GM21825 (cell line): ENCODE measurements around the gene IL17RD.

Source experiments
- ATAC-seq: cut with Tn5 transposase; IDR thresholded peaks from one replicate; pipeline ENCODE4 v1.9.1; 2021; ENCODE audit warnings: mild to moderate bottlenecking, moderate library complexity; ENCODE audit not compliant: unreplicated experiment

The IL17RD gene

DNA sequence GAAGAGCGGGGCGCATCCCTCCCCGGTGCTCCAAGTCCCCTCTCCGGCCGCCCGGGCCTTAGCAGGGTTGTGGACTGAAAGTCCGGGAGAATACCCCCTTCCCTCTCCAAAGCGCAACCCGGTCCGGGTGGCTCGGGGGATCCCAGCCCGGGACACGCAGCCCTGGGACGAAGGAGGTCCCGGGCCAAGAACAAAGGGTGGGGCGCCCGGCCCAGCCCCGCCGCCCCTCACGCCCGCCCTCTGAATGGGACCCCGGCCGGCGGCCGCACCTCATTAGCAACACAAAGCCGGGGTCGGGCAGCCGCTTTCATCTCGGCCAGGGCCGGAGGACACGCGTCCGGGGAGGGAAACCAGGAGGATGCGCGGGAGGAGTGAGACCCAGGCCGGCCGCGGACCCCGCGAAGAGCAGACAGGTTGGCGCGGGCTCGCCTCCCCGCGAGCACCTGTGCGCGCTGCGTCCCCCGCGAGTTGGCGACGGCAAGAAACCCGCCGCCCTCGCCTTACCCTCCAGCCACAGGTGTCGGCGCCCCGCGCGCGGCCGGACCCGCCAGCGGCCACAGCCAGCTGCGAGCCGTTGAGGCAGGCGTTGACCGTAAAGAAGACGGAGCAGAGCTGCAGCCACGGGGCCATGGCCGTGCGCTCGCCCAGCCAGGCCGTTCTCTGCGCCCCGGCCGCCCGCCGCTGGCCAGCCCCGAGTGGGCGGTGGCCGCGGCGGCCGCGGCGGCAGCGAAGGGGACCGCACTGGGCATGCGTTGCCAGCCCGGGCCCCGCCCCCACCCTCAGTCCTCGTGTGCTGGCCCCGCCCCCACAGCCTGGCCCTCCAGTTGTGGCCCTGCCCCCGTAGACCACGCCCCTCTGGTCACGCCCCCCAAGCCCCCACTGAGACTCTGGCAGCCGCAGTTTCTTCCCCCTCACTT is at the start of gene IL17RD:
IL17RD (minus strand) TSS at position 697 of the 917 bp plus-strand sequence; CDS start at position 630, 67 bp downstream.
- ATAC-seq = no peak

DNA sequence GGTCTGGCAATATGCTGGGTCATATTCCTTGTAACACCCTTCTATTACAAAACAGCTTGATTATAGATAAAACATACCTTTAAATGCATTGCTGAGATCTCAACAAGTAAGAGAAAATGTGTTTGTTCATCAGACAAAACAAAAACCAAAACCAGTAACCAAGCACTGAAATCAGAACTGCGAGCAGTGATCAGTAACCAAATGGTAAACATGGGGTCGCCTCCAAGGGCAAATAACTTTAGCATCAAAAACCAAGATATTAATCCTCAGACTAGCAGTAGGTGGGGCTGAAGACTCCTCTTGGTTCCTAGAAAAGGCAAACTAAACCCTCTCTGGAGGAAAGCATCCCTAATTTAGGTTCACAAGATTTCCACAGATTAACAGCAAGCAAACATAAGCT is 41.3 kb upstream of the IL17RD start:
- ATAC-seq = no peak

DNA sequence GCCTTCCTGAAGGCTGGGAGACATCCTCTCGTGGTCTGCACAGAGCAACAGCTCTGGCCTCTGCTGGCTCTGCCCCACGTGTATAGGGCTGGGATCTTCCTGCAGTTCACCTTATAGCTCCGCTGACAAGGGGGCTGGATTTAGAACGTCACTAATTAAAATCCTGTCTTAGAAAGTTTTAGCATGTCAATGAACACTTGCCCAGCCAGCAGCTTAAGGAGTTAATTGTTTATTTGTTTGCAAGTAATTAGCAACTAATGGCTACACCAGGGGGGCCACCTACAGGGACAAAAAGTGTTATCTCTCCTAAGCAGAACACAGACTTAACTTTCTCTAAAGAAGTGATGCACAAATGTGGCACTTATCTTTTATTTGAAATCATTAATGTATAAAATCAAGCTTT is 34.7 kb upstream of the IL17RD start, which contains the start of gene HESX1:
HESX1 (minus strand) TSS at position 84 of the 403 bp plus-strand sequence; CDS start at position 24, 60 bp downstream.
- no peak for ATAC-seq

DNA sequence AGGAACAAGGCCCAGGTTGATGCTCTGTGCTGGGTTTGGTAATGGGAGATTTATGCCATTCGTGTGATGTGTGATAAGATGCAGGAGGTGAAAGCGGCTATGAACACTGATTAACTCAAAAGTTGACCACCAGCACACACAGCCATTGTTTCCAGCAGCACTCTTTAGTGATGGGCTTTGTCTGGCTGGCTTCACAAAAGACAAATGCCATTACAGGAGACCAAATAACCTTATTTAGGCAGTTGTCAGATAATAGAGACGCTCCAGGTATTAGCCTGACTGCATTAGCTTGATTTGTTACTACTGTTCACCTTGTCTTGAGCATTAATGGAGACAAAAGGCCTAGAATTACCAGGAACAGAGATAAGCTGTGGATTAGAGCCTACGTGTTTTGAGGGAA is 29.5 kb upstream of the IL17RD start:
- ATAC-seq = no peak

DNA sequence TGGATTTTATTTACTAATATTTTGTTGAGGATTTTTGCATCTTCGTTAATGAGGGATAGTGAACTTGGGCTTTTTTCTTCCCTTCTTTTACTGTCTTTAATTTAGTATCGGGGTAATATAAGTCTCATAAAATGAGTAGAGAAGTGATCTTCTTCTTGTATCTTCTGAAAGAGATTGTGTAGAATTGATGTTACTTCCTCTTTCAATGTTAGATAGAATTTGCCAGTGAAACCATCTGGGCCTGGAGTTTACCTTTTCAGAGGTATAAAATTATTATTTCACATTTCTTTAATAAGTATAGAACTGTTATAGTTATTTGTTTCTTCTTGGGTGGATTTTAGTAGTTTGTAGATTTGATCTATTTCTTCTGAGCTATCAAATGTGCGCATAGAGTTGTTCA is 26.9 kb upstream of the IL17RD start:
- no peak for ATAC-seq

DNA sequence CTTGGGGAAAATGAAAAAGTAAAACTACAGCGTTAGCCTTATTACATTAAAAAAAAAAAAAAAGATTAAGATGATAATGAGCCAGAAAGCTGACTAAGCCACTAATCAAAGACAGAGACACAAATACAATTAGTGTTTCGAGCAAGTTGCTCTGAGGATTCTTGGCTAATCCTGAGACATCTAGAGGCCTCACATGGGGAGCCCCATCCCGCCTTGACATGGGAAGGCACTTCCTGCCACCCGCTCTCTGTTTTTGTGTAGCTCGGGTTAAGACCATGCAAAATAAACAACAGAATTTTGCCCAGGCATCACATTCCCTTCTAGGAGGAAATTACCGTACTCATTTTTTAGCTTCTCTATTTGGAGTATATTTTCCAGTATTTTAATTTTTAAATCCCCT is 19.4 kb upstream of the IL17RD start:
- ATAC-seq = no peak

DNA sequence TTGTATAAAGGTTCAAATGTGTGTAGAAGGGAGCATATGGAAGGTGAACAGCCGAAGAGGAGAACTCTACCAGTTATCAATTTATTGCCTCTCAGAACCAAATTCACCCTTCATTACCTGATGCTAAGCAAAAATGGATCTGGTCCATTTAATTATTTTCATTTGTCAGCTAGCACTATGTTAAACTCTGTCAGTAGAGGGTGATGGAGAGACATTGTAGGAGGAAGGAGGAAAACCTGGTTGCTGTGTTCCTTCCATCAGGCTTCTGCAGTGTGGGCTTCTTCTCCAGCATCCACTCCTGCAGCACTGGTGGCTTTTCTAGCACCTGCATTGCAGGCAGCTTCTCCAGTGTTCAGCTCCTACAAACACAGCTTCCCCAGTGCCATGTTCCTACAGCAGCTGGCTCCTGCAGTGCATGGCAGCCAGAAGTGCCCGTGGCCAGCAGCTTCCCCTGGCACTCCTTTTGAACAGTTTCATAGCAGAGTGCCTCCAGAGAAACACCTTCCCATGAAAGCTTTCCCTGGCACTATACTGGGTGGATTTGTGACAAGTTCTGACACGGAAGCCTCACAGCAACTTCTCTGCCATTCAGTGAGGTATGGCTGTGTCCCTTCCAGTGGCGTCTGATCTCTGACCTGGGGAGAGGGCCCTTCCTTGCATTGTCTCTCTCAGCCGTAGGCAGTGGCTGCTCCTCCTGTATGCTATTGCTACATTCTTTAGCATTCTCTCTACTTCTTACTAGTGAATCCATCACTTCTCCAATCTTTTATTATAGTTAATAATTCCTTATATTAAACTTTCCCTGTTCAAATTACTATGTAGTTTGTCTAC is 14.6 kb upstream of the IL17RD start:
- no peak for ATAC-seq

DNA sequence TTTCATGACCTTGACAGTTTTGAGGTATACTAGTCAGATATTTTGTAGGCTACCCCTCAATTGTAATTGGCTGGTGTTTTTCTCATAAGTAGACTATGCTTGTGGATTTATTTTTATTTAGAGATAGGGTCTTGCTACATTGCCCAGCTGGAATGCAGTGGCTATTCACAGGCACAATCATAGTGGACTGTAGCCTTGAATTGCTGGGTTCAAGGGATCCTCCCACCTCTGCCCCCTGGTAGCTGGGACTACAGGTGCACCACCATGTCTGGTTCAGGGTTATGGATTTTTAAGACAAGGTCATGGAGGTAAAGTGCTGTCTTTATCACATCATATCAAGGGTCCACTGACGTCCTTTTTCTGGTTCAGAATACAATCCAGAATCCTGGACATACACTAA is 10.9 kb upstream of the IL17RD start:
- ATAC-seq = no peak

DNA sequence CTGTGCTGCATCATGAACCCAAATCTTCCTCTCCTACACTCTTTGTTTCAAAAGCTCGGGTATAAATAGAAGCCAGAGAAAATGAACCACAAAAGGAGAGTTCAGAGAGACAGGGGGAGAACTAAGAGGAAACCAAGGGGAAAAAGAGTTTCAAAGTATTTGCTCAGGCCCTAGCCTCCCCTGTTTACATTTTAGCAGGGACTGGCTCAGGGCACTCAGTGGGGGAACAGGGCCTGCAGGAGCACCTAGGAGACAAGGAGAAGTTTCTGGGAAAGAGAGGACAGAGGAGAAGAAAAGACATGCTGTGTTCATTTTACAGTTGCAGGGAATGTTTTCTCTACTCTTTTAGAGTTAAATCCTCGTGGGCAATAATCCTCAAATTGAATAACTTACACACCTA is 8.5 kb upstream of the IL17RD start:
- ATAC-seq = no peak

DNA sequence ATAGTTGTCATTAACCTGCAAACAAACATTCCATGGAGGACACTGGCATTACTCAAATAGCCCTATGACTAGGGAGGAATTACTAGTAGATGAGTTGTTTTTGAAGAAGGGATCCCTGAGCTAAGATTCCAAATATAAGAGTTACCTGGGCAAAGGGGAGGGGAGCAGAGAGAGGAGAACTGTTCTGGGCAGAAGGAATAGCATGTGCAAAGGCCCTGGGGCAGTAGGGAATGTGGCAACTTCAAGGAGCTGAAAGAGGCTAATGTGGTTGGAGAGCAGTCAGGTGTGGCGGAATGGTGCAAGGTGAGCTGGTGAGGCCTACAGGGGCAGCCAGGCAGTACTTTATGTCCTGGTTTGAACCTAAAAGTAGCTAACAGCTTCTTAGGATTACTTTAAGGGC is 5.8 kb upstream of the IL17RD start:
- no peak for ATAC-seq

DNA sequence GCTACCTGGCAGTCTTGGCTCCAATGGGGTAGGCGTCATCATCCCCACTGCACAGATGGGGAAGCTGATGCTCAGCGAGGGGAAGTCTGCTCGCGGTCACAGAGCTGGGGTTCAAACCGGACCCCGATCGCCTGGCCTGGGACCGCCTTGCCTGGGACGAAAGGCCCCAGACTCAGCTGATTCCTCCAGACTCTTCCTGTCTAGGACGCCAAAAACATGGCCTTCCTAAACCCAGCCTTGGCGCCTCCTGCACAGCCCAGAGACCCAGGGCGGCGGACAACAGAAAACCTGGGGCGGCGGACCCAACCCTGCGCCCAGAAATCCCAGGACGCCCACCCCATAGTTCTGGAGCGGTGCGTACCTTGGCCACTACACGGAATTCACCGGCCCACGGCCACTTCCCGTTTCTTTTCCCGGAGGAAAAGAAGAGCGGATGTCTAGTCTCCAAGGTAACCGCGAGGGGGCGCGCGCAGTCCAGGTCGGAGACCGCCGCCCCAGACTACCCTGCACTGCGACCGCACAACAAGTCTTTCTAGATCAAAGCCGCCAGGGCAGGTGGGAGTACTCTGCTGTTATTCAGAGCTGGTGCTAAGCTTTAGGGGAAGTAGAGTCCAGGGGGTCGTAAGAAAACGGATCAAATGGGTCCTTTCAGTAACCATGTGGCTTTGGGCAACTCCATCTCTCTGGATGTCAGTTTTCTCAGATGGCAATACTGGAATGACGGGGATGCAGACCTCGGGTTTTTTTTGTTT is 4.9 kb upstream of the IL17RD start:
- peak; percentile 65 for ATAC-seq

DNA sequence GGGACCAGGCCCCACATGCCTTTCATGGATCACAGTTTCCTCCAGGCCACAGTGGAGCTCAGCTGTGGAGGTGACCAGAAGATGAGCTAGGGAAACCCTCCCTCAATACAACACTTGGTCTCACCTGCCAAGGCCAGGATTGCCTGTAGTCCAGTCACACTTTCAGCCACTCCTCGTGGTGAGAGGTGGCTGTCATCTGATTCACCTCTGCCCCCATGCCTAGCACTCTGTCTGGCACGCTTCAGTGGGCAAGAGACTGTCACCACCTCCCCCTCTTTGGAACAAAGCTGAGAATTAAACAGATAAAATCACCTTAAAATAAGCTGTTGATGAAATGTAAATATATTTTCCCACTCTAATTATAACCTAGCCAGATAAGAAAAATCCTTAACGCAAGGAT is 4.0 kb upstream of the IL17RD start:
- no peak for ATAC-seq

DNA sequence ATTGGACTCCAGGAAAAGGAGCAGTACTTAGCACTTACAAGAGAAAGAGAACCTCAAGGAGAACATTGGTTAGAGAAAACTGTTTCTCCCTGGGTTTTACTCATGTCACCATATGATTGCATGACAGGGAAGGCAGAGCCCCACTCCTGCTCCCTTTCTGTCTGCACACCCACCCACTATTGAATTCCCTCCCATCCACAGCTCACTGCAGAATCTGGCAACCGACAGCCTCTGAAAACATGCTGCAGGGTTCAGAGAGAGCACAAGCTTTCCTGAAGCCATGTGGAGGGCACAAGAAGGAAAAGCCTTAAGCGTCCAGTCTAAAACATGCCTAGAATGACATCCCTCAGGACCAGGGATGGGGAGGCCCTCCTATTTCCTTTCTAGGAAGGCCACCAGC is 3.0 kb upstream of the IL17RD start:
- no peak for ATAC-seq

DNA sequence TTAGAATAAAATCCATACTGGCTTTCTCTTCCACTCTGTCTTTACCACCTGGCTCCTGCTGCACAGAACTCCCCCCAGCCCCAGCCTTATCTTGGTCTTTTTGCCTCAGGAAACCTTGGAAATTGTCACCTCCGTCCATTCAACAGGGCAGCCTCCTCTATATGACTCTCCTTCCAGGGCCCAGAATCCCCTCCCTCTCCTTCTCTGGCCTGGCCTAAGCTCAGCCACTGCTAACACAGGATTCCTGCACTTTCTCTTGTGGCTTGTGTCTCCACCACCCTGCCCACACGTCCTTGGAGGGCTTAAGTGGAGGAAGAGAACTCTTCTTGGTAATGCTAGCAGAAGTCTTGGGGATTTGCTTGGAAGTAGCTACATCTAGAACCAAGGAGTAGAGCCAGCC is 1.5 kb upstream of the IL17RD start:
- ATAC-seq = no peak

DNA sequence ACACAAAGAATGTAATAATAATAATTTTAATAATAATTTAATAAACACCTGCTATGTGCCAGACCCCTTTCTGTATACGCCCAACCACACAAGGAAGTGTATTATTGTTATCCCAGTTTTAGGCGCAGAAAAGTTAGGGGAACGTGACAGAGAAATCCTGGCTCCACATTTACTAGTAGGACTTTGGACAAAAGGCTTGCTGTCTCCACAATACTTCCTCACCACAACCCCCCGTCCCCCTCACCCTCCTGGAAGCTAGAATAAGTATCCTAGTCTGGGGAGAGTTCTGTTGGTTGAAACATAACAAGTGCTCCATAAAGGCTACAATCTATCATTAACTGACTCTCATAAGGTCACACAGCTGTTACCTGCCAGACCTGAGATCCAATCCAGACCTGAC is 488 bp upstream of the IL17RD start:
- ATAC-seq = no peak

DNA sequence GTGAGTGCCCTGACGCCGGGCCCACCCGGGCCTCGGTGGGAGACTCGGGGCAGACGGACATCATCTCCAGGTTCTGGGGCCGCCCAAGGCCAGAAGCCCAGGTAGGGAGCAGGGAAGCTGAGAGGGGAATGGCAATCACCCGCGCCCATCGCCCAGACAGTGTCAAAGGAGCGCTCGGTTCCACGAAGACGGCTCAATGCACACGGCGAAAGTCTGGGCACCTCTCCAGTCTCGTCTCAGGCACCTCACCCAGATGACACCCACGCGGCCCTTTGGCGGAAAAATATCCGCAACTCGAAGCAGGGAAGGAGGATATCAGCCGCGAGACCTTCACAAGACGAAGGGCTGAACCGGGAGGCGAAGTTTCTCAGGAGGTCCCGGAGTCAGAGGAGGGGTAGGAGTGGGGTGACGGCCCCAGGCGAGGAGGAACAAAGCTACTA is 916 bp downstream of the IL17RD start:
- ATAC-seq = no peak

DNA sequence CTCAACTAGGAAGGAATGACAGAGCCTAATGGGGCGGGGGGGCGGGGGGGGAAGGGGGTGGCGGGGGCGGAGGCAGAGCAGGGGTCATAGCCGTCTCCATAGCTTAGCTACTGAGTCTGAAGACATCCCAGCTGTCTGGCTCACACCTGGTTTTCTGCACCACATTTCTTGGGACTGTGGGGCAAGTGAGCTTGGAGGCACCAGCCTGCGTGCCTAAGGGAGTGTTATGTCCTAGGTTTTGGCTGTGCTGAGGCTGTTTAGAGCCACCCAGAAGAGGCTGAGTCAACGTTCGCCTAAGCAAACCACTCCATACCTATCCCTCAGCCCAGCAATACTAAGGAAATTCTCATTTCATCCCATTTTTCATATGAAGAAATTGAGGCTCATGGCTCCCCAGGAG is 1.4 kb downstream of the IL17RD start:
- no peak for ATAC-seq

DNA sequence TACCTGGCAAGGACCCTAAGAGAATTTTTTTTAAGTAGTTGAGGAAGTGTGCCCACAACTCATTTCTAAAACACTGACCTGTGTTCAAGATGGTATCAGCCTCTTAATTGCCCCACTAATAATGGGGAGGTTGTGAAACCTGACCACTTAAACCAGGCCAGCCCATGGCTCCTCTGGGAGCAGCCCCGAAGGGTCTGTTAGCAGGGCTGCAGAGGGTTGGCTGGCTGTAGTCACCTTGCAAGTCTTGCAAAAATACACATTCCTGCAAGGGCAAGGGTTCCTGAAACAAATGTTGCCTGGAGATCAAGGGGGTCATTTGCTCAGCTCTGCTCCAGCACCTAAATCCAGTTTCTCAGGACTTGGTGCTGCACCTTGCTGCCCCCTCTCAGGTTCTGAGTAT is 3.2 kb downstream of the IL17RD start:
- ATAC-seq = no peak

DNA sequence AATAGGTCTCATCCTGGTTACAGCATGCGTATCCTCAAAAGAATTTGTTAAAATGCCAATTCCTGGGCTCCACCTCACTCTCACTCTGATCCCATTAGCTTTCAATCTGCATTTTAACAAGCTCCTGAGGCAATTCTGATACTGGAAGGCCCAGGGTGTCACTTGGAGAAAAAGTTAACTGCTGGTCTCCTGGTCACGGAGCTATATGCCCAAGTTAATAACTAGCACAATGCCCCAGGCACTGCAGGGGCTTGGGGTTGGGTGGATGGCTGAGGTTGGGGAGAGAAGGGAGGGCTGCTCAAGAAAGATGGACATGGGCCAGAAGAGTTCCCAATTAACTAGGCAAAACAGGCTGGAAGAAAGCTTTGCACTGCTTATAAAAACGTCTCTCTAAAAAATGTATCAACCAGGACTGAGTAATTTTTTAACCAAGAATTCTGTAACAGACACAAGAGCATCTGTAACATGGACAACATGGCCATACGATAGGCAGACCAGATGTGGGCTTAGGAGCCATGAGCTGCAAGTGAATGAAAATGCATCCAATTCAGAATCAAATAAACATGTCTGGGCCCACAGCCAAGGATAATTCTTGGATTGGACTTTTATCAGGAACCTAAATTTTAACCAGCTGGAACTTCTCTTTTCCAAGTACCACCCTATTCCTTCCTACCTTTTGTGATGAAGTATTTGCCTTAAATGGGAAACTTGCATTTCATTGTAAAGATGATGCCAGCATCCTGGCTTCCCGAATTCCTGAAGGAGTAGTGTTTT is 4.2 kb downstream of the IL17RD start:
- no peak for ATAC-seq

DNA sequence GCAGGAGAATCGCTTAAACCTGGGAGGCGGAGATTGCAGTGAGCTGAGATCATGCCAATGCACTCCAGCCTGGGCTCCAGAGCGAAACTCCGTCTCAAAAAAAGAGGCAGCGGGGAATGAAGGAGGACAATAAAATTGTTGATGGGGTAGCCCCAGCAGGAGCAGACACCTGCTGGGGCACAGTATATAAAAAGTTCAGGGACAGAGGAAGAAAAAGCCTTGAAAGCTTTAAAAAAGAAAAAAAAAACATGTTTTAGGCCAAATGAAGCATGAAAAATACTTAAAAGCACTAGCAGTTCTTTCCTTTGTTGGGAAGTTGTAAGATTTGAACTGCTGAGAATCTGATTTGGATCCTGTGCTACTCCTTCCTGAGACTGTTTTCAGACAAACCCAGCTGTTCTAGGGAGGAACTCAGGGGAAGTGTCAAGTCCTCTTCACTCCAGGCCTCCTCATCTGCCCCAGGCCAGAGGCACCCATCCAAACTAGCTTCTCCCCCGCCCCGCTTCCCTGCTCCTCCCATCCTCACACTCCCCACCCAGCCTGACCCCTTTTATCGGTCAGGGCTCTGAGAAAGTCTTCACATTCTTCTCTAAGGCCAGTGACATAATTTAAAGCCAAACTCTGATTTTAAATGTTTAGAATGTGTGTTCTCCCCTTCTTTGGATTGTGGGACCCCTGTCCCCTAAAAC is 4.9 kb downstream of the IL17RD start:
- ATAC-seq = no peak
